Stimulated activated CD4-positive, alpha-beta T cell treated with anti-CD3 and anti-CD28 coated beads, Interleukin-2, amount 100 ng/mL, for 4 hours (primary cell): ENCODE measurements around the gene OPCML.

Source experiments
- DNase-seq: peaks from one replicate; pipeline ENCODE4 v3.0.0-alpha.2; 2020; ENCODE audit warnings: low read depth

OPCML gene

DNA sequence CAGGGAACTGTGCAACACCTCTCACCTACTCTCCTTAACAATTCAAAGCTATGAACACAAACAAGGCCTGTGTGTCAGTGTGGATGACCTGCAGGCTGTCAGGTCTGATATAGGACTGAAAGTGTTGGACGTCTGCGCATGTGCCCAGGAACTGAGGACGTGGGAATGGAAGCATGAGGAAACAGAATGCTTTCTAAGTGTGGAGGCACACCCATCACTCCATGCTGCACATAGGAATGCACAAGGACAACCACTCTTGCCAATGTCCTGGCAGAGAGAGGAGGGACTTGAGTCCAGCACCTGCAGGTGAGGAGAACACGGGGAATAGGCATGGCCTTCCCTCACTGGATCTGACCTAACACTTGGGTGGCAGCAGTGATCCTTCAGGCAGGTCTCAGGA lies 874.3 kb downstream of the OPCML start:
- DNase-seq, result no peak

DNA sequence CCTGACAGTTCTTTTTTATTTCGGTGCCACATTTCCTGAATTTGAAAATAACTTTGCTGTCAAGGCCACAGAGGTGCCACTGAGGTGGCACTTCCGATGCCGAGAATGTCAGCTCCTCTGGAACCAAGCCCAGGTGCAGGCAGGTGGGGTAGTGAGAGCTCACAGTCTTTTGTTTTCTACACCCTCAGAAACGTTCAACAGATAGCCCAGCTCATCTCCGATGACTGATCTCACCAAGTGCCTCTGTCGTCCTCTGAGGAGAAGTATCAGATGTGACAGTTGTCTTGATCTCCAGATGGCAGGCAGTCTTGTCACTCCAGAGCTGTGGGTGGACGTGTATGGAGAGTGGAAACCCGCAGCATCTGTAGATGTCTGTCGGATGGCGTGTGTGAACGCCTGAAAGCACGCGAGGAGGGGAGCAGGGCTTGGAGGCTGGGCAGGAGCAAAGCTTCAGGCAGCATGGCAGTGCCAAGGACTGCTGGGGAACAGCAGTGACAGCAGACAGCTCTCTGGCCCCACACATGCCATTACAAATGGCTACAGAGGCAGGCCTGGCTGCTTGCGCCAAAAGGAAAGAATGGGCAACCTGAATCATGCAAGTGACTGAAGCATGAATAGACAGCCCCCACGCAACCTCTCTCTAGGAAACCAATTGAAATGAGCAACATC lies 877.0 kb downstream of the OPCML start:
- DNase-seq, result no peak

DNA sequence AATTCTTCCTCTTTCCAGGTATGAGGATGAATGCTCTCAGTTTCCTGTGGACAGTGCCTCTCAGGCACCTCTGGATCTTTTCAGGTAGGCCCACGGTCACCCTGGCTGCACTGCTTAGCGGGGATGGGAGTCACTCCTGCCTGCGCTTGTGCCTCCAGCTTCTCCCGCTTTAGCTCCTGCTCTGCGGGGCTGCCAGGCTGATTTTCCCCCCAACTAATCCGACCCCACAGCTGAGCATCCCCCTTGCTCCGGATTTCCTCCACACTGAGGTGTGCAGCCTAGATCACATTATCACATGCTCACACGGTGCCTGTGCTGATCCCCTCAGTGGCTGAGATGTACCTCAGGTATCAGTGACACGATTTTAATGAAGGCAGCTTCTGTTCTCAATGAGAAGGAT lies 879.1 kb downstream of the OPCML start:
- DNase-seq, result no peak

DNA sequence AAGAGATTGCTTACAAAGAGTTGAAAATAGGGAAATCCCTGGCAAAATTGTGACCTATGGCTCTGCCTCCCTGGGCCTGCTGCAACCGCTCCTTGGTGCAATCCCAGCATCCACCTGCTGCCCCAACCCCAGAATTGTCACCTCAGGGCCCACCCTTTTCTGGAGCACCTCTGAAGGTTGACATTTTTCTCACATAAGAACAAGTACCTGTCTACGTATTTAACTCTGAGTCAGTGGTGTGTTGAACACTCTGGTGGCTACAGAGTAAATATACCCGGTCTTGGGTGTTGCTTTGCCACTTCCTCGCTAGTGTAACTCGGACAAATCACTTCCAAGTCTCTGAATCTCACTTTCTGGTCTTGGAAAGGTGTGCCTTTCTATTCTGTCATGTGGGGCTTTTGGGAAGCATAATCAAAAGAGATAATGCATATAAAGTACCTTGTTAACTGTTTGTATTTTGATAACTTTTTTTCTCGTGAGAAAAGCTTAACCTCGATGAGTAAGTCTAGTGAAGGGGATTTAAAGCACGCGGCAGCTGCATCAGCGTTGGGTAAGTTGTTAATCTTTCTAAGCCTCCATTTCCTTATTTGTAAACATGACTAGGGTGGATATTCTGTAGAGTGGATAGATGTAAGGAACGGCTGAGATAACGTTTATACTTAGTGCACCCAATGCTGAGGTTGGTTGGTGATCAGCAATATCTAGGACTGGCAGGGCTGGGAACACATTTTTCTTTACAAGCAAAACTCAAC lies 881.2 kb downstream of the OPCML start:
- no peak for DNase-seq

DNA sequence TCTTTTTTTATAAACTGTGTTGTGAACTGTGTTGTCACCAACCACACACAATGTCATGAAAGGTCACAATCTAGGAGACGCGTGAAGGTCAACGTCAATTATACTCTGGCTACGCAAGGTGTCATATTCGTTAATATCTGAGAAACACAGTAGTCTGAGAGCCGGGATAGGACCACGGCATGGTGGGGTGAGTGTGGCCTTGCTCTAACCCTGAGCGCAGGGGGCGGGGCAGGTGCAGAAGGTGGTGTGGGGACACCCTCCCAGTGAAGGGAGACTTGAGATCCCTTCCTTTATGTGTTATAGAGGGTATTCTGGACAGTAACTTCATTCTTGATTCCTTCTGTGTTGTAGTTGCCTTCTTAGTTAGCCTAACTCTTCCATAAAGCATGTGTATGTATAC lies 883.0 kb downstream of the OPCML start:
- DNase-seq, result no peak

GRCh38 chr11:132648851-132649250 lies 883.5 kb downstream of the OPCML start:
- DNase-seq, result no peak

DNA sequence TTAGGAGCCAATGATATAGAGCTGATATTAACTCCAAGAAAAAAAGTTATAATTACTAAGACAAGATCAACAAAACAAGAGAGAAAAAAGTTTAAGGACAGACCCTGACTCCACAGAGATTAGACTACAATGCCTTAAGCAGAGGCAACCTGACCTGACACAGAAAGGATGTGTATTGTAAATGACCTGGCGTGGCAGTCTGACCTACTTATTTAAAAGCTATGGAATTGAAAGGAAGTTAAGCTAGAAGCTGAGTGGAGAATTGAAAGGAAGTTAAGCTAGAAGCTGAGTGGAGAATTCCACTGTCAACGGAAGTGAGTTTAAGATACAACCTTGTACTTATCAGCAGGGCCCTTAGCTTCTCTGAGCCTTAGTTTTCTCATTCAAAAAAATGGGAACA lies 885.4 kb downstream of the OPCML start:
- no peak for DNase-seq

GRCh38 chr11:132644520-132645239 lies 887.6 kb downstream of the OPCML start:
- no peak for DNase-seq

DNA sequence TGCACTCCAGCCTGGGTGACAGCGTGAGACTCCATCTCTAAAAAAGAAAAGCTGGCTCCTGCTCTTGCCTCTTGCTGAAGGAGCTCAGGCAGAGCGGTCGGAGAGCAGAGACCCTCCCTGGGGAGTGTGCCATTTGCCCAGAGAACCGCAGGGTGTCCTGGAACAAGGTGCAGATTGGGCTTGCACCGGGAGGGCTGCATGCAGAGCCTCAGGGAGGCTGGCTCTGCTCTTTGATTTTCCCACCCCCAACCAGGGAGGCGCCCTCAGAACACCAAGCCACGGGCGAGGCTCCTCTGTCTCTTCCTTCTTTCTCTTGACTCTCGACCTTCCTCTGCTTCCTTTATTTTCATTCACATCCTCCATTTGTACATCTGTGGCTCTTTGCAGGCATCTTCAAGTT lies 889.1 kb downstream of the OPCML start:
- no peak for DNase-seq

- DNase-seq, result no peak
These were observed 891.3 kb downstream of the OPCML start for GRCh38 chr11:132640952-132641351.

GRCh38 chr11:132639986-132640385 lies 892.3 kb downstream of the OPCML start:
- DNase-seq, result no peak

- no peak for DNase-seq
These were observed 892.9 kb downstream of the OPCML start for GRCh38 chr11:132639403-132639802.

DNA sequence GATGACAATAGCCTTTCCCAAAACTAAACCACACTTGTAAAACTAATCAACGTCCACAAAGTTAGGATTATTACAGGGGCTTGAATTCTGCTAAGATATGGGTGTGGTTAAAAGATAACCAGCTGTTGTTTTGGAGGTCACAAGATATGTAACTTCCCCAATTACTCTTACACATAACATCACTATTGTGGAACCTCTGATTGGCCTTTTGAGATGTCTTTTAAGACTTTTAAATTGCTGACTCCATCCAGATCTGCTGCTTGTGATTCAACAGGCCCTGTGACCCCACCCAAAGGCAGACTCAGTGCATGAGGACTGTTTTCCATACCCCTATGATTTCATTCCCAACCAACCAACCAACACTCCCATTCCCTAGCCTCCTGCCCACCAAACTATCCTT lies 893.9 kb downstream of the OPCML start:
- no peak for DNase-seq

DNA sequence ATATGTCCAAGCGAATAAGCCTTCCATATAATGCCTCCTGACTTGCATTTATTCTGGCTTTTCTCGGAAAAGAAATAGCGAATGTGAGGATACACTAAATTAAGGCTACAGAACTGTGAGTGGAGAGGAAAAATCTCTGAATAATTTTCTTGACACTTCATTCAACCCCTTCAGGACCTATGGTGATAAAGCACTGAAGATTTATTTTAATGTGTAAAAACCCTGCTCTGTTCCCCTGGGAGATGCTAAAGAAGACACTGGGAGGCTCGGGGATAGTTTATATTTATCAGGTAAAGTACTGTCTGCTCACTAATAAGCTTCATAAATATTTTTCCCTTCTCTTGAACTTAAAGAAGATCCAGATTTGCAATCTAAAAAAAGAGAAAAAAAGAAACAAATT lies 895.8 kb downstream of the OPCML start:
- DNase-seq, result no peak

- no peak for DNase-seq
These were observed 899.6 kb downstream of the OPCML start for GRCh38 chr11:132632641-132633124.

DNA sequence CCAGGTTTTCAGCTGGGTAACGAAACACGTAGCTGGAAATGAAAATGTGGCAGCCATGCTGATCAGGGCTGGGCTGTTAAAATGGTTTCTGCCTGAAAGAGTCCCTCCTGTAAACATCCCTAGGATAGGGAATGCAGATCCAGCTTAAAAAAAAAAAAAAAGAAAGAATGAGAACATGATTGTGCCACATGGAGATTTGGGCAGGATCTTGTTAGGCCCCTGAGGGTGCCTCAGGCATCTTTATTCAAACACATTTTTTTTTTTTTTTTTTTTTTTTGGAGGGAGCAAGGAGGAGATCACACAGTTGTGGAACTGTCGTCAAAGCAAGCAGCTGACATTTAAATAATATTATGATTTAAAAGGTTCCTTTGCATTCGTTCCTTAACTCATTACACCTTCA lies 900.3 kb downstream of the OPCML start:
- DNase-seq, result no peak

- no peak for DNase-seq
These were observed 904.3 kb downstream of the OPCML start for GRCh38 chr11:132627981-132628380.

GRCh38 chr11:132626446-132626845 lies 905.9 kb downstream of the OPCML start:
- no peak for DNase-seq

DNA sequence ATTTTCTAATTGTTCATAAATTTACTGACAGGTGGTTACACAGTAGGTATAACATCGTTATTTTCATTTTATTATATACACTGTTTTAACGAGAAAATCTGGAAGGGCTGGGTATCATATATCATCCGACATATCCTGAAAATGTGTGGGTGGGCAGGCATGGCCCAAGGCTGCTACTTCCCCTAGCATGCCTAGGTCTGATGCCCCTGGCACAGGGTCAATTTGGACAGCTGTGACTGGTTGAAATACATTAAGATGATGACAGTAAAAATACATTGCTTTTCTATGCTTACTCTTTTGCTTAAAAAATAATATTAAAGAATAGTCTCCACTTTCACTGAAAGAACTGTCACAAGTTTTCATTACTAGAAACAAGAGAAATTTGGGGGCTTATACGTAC lies 908.8 kb downstream of the OPCML start:
- DNase-seq, result no peak

DNA sequence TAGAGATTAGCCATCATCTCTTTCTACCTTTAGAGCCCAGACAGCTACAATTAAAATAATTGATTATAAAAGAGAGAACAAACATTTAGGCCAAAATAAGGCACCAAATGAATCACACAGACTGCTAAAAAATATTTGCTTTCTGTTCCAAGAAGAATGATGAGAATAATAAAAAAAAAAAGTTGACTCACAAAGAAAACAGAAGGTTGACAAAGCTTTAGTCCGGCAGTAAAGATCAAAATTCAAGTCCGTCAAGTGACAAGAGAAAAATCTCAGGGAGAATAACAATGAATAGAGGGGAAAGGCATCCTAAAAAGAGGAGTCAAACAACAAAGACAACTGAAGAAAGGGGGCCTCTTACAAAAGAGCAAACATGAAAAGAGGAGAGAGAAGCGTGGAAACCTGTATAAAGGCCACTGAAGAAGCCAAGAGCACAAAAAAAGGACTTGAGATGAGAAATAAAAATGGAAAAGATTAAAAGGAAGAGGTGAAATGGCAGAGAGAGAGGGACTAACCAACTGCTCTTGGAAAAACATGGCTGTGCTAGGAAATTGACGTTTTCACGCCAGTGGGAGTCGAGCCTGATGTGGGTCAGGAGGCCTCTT lies 910.2 kb downstream of the OPCML start:
- no peak for DNase-seq

GRCh38 chr11:132620423-132620822 lies 911.9 kb downstream of the OPCML start:
- no peak for DNase-seq

DNA sequence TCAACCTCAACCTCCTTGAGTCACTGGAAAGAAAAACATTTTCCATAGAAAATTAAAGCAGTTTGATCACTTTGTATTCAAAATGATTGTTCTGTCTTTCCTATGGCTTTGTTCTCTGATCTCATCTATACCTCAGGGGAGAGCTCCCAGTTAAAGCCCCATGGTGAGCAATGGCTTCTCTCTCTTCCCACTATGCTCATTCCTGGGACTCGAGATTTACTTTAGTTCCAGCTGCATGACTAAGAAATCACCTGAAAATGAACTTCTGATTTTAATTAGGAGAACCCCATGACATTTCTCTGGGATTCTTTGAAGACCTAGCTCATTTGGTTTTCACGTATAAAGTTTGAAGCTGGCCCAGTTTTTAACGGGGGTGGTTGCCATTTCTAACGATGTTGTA lies 921.5 kb downstream of the OPCML start:
- DNase-seq, result no peak

- DNase-seq, result no peak
These were observed 922.1 kb downstream of the OPCML start for GRCh38 chr11:132610216-132610615.
